Activated T-helper 9 cell treated with anti-CD3 and anti-CD28 coated beads, Interleukin-2, amount 50 U/mL, for 16 hours (primary cell): Measurements from ENCODE around the gene WDR55.
"Not testable (repeated sequence)": the region's sequence is repeated elsewhere in the genome, so short reads cannot be mapped to it uniquely, and the experiment has no call there.

Experiments
- DNase-seq: peaks from one replicate; pipeline ENCODE4 v3.0.0-alpha.2; 2020; ENCODE audit warnings: low read depth

WDR55 gene

GRCh38 chr5:140664359-140665119 lies at the start of gene WDR55:
WDR55 (plus strand) TSS chr5:140664904; CDS start chr5:140664913, 9 bp downstream.
- DNase-seq: peak; percentile 97

GRCh38 chr5:140622301-140622700 lies 42.4 kb upstream of the WDR55 start:
- no peak for DNase-seq

- DNase-seq: not testable (repeated sequence)
Measured at GRCh38 chr5:140623061-140623460, 41.6 kb upstream of the WDR55 start.

GRCh38 chr5:140624886-140625285 lies 39.8 kb upstream of the WDR55 start:
- not testable (repeated sequence) for DNase-seq

- no peak for DNase-seq
Measured at GRCh38 chr5:140627972-140628371, 36.7 kb upstream of the WDR55 start.

- no peak for DNase-seq
Measured at GRCh38 chr5:140628711-140629110, 36.0 kb upstream of the WDR55 start.

GRCh38 chr5:140630292-140631035 lies 34.2 kb upstream of the WDR55 start:
- DNase-seq: no peak

- DNase-seq: no peak
Measured at GRCh38 chr5:140631036-140631417, 33.7 kb upstream of the WDR55 start.

GRCh38 chr5:140631831-140632365 lies 32.8 kb upstream of the WDR55 start:
- DNase-seq: peak; percentile 10

- DNase-seq: peak; percentile 29
Measured at GRCh38 chr5:140632366-140633020, 32.2 kb upstream of the WDR55 start.

- DNase-seq: no peak
Measured at GRCh38 chr5:140633021-140633471, 31.7 kb upstream of the WDR55 start, which contains the start of gene CD14. CD14 (minus strand) TSS chr5:140633175; CDS start chr5:140633071, 104 bp downstream.

GRCh38 chr5:140633501-140633900 lies 31.2 kb upstream of the WDR55 start:
- DNase-seq: no peak

GRCh38 chr5:140634103-140634502 lies 30.6 kb upstream of the WDR55 start:
- no peak for DNase-seq

GRCh38 chr5:140635291-140636257 lies 29.1 kb upstream of the WDR55 start:
- no peak for DNase-seq

- no peak for DNase-seq
Measured at GRCh38 chr5:140637371-140638100, 27.2 kb upstream of the WDR55 start.

- DNase-seq: not testable (repeated sequence)
Measured at GRCh38 chr5:140638898-140639147, 25.9 kb upstream of the WDR55 start.

- DNase-seq: peak; percentile 96
Measured at GRCh38 chr5:140639148-140639981, 25.3 kb upstream of the WDR55 start, which contains the start of gene TMCO6. TMCO6 (plus strand) TSS chr5:140639451; CDS start chr5:140639528, 77 bp downstream.

- no peak for DNase-seq
Measured at GRCh38 chr5:140641716-140642115, 23.0 kb upstream of the WDR55 start.

GRCh38 chr5:140642718-140643117 lies 22.0 kb upstream of the WDR55 start:
- DNase-seq: no peak

- no peak for DNase-seq
Measured at GRCh38 chr5:140647042-140647419, 17.7 kb upstream of the WDR55 start.
